ENCODE measurements around the gene SPAG16.

- TF ChIP-seq CTCF (IDR thresholded peaks at IDR 0.05) = no peak
- no peak for TF ChIP-seq POLR2A (IDR thresholded peaks at IDR 0.05)
Measured at GRCh38 chr2:213419980-213420379, 135.7 kb downstream of the SPAG16 start.
